ENCODE measurements around the gene OSBPL3.

- no peak for TF ChIP-seq POLR2AphosphoS5 (IDR thresholded peaks at IDR 0.05; ENCODE audit: insufficient read depth in 1 of 2, low read depth in 1 of 2)
- TF ChIP-seq, protein P1, sequence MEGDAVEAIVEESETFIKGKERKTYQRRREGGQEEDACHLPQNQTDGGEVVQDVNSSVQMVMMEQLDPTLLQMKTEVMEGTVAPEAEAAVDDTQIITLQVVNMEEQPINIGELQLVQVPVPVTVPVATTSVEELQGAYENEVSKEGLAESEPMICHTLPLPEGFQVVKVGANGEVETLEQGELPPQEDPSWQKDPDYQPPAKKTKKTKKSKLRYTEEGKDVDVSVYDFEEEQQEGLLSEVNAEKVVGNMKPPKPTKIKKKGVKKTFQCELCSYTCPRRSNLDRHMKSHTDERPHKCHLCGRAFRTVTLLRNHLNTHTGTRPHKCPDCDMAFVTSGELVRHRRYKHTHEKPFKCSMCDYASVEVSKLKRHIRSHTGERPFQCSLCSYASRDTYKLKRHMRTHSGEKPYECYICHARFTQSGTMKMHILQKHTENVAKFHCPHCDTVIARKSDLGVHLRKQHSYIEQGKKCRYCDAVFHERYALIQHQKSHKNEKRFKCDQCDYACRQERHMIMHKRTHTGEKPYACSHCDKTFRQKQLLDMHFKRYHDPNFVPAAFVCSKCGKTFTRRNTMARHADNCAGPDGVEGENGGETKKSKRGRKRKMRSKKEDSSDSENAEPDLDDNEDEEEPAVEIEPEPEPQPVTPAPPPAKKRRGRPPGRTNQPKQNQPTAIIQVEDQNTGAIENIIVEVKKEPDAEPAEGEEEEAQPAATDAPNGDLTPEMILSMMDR (IDR thresholded peaks at IDR 0.05): no peak
Measured at GRCh38 chr7:25024066-25024465, 44.1 kb upstream of the OSBPL3 start.
